IPS DF 6.9 (cell line): ENCODE results near the gene B4GALT2.

ENCODE experiments used
- DNase-seq: peaks from one replicate; pipeline ENCODE4 v3.0.0-alpha.2; 2013; ENCODE audit warnings: low read depth, low spot score
- H3K27ac ChIP-seq: one replicate; pipeline ENCODE4 v1.5.1; 2013; ENCODE audit warnings: low read length, control low read depth
- H3K27me3 ChIP-seq: 2 replicates; pipeline ENCODE4 v1.6.1; 2013; ENCODE audit warnings: mild to moderate bottlenecking, low read length; ENCODE audit not compliant: control insufficient read depth, insufficient read depth
- H3K36me3 ChIP-seq: 2 replicates; pipeline ENCODE4 v1.6.1; 2013; ENCODE audit warnings: low read length; ENCODE audit not compliant: control insufficient read depth, insufficient read depth
- H3K4me1 ChIP-seq: 2 replicates; pipeline ENCODE4 v1.6.1; 2013; ENCODE audit warnings: low read length; ENCODE audit not compliant: control insufficient read depth, insufficient read depth
- H3K4me3 ChIP-seq: 2 replicates; pipeline ENCODE4 v1.5.1; 2013; ENCODE audit warnings: mild to moderate bottlenecking, low read length
- H3K9me3 ChIP-seq: 2 replicates; pipeline ENCODE4 v1.6.1; 2013; ENCODE audit warnings: low read length, inconsistent platforms; ENCODE audit not compliant: control insufficient read depth, insufficient read depth
- WGBS: extraction: QIAGEN DNeasy Blood & Tissue Kit; methylation state at CpG from one replicate; pipeline ENCODE4 v1.1.7; 2013; ENCODE audit warnings: mixed read lengths, missing lambda C conversion rate; ENCODE audit not compliant: insufficient read length, insufficient coverage; 5-methylcytosine and 5-hydroxymethylcytosine counted together

Gene B4GALT2

GRCh38 chr1:43994794-43995790, 16.1 kb downstream of the B4GALT2 start:
- peak; percentile 45 for DNase-seq
- H3K36me3 ChIP-seq = no peaks in the 10 kb centered on the region
- WGBS = no CpG with 5 or more reads among the region's 15 CpGs

GRCh38 chr1:43995984-43996732, 17.1 kb downstream of the B4GALT2 start:
- H3K4me1 ChIP-seq = peaks cover 2% of the 10 kb centered on the region
- DNase-seq = no peak

More at GRCh38 chr1:43994794-43995790, 16.1 kb downstream of the B4GALT2 start:
- Histone ChIP-seq H3K4me3 (no peak overlapping the region), H3K4me1 (peaks cover 4% of the 10 kb centered on the region), H3K27ac (no peak overlapping the region), H3K9me3 (no peaks in the 10 kb centered on the region), H3K27me3 (no peaks in the 10 kb centered on the region)

GRCh38 chr1:43996733-43997115, 17.7 kb downstream of the B4GALT2 start:
- peaks cover 2% of the 10 kb centered on the region; the same call in 1 of the 2 replicates for H3K36me3 ChIP-seq
- H3K27me3 ChIP-seq = no peaks in the 10 kb centered on the region
- H3K27ac ChIP-seq = no peak overlapping the region
- no peaks in the 10 kb centered on the region for H3K9me3 ChIP-seq
- DNase-seq = no peak
- peaks cover 2% of the 10 kb centered on the region for H3K4me1 ChIP-seq
- H3K4me3 ChIP-seq = no peak overlapping the region
- no CpG with 5 or more reads among the region's 6 CpGs for WGBS

More at GRCh38 chr1:43995984-43996732, 17.1 kb downstream of the B4GALT2 start:
- no peaks in the 10 kb centered on the region for H3K27me3 ChIP-seq
- no peak overlapping the region for H3K27ac ChIP-seq
- H3K36me3 ChIP-seq = peaks cover 2% of the 10 kb centered on the region; the same call in 1 of the 2 replicates
- WGBS = no CpG with 5 or more reads among the region's 21 CpGs
- H3K4me3 ChIP-seq = no peak overlapping the region
- H3K9me3 ChIP-seq = no peaks in the 10 kb centered on the region

- Histone ChIP-seq H3K36me3 (peaks cover 2% of the 10 kb centered on the region; the same call in 1 of the 2 replicates), H3K4me1 (peaks cover 2% of the 10 kb centered on the region), H3K9me3 (no peaks in the 10 kb centered on the region), H3K4me3 (no peak overlapping the region), H3K27me3 (no peaks in the 10 kb centered on the region), H3K27ac (no peak overlapping the region)
- no peak for DNase-seq
- no CpG with 5 or more reads among the region's 22 CpGs for WGBS
Observed at GRCh38 chr1:43997295-43997999, 18.4 kb downstream of the B4GALT2 start.

GRCh38 chr1:43998000-43998378, 19.0 kb downstream of the B4GALT2 start:
- H3K27me3 ChIP-seq = no peaks in the 10 kb centered on the region
- no CpG with 5 or more reads among the region's 11 CpGs for WGBS
- no peak for DNase-seq
- H3K36me3 ChIP-seq = peaks cover 2% of the 10 kb centered on the region; the same call in 1 of the 2 replicates
- H3K9me3 ChIP-seq = no peaks in the 10 kb centered on the region
- H3K4me3 ChIP-seq = no peak overlapping the region
- no peak overlapping the region for H3K27ac ChIP-seq
- peaks cover 2% of the 10 kb centered on the region for H3K4me1 ChIP-seq

GRCh38 chr1:43999455-43999854, 20.4 kb downstream of the B4GALT2 start:
- no peaks in the 10 kb centered on the region for H3K9me3 ChIP-seq
- H3K36me3 ChIP-seq = peaks cover 2% of the 10 kb centered on the region; the same call in 1 of the 2 replicates
- no peak for DNase-seq
- H3K27ac ChIP-seq = no peak overlapping the region
- no peak overlapping the region for H3K4me3 ChIP-seq
- peaks cover 2% of the 10 kb centered on the region for H3K4me1 ChIP-seq
- no peaks in the 10 kb centered on the region for H3K27me3 ChIP-seq
- no CpG with 5 or more reads among the region's 8 CpGs for WGBS

GRCh38 chr1:44000122-44000665, 21.2 kb downstream of the B4GALT2 start:
- no peak for DNase-seq
- no peak overlapping the region for H3K27ac ChIP-seq
- H3K4me1 ChIP-seq = no peaks in the 10 kb centered on the region; the same call in none of the 2 replicates
- no CpG with 5 or more reads among the region's 8 CpGs for WGBS
- peaks cover 2% of the 10 kb centered on the region; the same call in 1 of the 2 replicates for H3K36me3 ChIP-seq
- no peaks in the 10 kb centered on the region for H3K27me3 ChIP-seq
- no peak overlapping the region for H3K4me3 ChIP-seq
- no peaks in the 10 kb centered on the region for H3K9me3 ChIP-seq

GRCh38 chr1:44002165-44002564, 23.2 kb downstream of the B4GALT2 start:
- Histone ChIP-seq H3K9me3 (no peaks in the 10 kb centered on the region), H3K4me1 (no peaks in the 10 kb centered on the region; the same call in none of the 2 replicates), H3K36me3 (peaks cover 2% of the 10 kb centered on the region; the same call in 1 of the 2 replicates), H3K4me3 (no peak overlapping the region), H3K27ac (no peak overlapping the region), H3K27me3 (no peaks in the 10 kb centered on the region)
- DNase-seq = no peak
- WGBS = no CpG with 5 or more reads among the region's 8 CpGs

GRCh38 chr1:44002606-44003157, 23.7 kb downstream of the B4GALT2 start:
- Histone ChIP-seq H3K27me3 (no peaks in the 10 kb centered on the region), H3K9me3 (no peaks in the 10 kb centered on the region), H3K4me3 (no peak overlapping the region), H3K36me3 (peaks cover 2% of the 10 kb centered on the region; the same call in 1 of the 2 replicates), H3K4me1 (no peaks in the 10 kb centered on the region), H3K27ac (no peak overlapping the region)
- no CpG with 5 or more reads among the region's 14 CpGs for WGBS
- DNase-seq = no peak
